SK-N-SH treated with all-trans-retinoic acid at 6 μM for 48 hours (cell line): ENCODE results near the gene CCNY.

Experiments
- ARNTL ChIP-seq: fragments of 450-650 bp; formaldehyde crosslinking; IDR thresholded peaks from 2 replicates; pipeline ENCODE4 v1.5.0; 2020; ENCODE audit warnings: low read depth, mild to moderate bottlenecking, moderate library complexity, borderline replicate concordance
- OSR1 ChIP-seq: fragments of 250-450 bp; sonication (Bioruptor Pico); IDR thresholded peaks from 2 replicates; pipeline ENCODE4 v1.8.0; 2022; ENCODE audit warnings: moderate library complexity, mild to moderate bottlenecking, inconsistent platforms
- RARB ChIP-seq: fragments of 250-450 bp; sonication (Bioruptor Pico); IDR thresholded peaks from 2 replicates; pipeline ENCODE4 v1.8.0; 2021; ENCODE audit warnings: mild to moderate bottlenecking, moderate library complexity
- ZC3H10 ChIP-seq: fragments of 250-450 bp; sonication (Bioruptor Pico); IDR thresholded peaks from 2 replicates; pipeline ENCODE4 v1.5.1; 2021; ENCODE audit warnings: mild to moderate bottlenecking, moderate library complexity
- ZFP3 ChIP-seq: fragments of 250-450 bp; sonication (Bioruptor Pico); IDR thresholded peaks from 2 replicates; pipeline ENCODE4 v1.5.0; 2020; ENCODE audit warnings: mild to moderate bottlenecking, moderate library complexity
- TF ChIP-seq, protein P1 (sequence below): fragments of 250-450 bp; sonication (Bioruptor Pico); IDR thresholded peaks from 2 replicates; pipeline ENCODE4 v1.5.1; 2020; ENCODE audit warnings: low read depth, mild to moderate bottlenecking, moderate library complexity
- TF ChIP-seq, protein P2 (sequence below): fragments of 250-450 bp; sonication (Bioruptor Pico); IDR thresholded peaks from 2 replicates; pipeline ENCODE4 v1.8.0; 2020; ENCODE audit warnings: mild to moderate bottlenecking, moderate library complexity, borderline replicate concordance

DNA sequence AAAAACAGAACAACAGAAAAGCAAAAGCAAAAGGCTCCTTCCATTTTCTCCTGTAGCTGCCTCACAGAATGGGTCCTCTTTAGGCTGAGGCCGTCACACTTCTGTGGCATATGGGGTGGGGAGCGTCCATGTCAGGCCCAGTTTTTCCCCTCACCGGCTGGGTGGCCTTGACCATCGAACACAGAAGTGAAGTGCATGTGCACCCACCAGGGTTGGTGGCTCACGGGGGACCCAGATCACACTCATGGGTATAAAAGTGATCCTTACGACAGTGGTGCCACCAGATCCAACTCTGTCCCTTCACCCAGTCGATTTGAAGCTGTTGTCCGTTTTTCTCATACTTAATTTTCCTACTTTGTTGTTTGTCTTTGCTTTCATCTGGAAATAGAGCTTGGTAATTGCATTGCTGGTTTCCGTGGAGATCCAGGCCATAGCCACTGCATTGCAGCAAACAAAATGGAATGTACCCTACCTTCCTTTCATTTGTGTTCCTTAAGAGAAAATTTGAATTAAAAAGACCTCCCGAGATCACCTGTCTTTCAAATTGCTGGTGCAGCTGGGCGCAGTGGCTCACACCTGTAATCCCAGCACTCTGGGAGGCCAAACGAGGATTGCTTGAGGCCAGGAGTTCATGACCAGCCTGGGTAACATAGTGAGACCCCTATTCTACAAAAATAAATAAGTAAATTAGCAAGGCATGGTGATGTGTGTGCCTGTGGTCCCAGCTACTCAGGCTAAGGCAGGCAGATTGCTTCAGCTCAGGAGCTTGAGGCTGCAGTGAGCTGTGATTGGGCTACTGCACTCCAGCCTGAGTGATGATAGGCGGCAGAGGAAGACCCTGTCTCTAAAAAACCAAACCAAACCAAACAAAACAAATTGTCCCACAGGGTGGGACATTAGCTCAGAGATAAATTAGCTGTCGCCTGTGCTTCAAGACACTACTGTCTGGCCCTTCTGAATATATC, 258.1 kb downstream of the CCNY start:
- TF ChIP-seq ARNTL (CRISPR knock-in tag) (no peak), OSR1 (CRISPR knock-in tag) (no peak), ZFP3 (CRISPR knock-in tag) (no peak), ZC3H10 (CRISPR knock-in tag) (no peak), RARB (CRISPR knock-in tag) (no peak)
- TF ChIP-seq, protein P1, sequence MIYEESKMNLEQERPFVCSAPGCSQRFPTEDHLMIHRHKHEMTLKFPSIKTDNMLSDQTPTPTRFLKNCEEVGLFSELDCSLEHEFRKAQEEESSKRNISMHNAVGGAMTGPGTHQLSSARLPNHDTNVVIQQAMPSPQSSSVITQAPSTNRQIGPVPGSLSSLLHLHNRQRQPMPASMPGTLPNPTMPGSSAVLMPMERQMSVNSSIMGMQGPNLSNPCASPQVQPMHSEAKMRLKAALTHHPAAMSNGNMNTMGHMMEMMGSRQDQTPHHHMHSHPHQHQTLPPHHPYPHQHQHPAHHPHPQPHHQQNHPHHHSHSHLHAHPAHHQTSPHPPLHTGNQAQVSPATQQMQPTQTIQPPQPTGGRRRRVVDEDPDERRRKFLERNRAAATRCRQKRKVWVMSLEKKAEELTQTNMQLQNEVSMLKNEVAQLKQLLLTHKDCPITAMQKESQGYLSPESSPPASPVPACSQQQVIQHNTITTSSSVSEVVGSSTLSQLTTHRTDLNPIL = no peak
- TF ChIP-seq, protein P2, sequence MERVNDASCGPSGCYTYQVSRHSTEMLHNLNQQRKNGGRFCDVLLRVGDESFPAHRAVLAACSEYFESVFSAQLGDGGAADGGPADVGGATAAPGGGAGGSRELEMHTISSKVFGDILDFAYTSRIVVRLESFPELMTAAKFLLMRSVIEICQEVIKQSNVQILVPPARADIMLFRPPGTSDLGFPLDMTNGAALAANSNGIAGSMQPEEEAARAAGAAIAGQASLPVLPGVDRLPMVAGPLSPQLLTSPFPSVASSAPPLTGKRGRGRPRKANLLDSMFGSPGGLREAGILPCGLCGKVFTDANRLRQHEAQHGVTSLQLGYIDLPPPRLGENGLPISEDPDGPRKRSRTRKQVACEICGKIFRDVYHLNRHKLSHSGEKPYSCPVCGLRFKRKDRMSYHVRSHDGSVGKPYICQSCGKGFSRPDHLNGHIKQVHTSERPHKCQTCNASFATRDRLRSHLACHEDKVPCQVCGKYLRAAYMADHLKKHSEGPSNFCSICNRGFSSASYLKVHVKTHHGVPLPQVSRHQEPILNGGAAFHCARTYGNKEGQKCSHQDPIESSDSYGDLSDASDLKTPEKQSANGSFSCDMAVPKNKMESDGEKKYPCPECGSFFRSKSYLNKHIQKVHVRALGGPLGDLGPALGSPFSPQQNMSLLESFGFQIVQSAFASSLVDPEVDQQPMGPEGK (CRISPR knock-in tag) = no peak
